HG03378 (cell line): Measurements from ENCODE around the gene OSBPL1A.
A peak's percentile ranks its signal among the peaks of the same experiment; 100 is the strongest.
"Not testable (repeated sequence)": the region's sequence is repeated elsewhere in the genome, so short reads cannot be mapped to it uniquely, and the experiment has no call there.

ENCODE experiments used
- ATAC-seq: cut with Tn5 transposase; IDR thresholded peaks from one replicate; pipeline ENCODE4 v1.9.1; 2021; ENCODE audit warnings: mild to moderate bottlenecking, moderate library complexity; ENCODE audit not compliant: unreplicated experiment

OSBPL1A gene

GRCh38 chr18:24398540-24398939 lies 916 bp upstream of the OSBPL1A start:
- ATAC-seq = no peak

- no peak for ATAC-seq
These were observed 412 bp downstream of the OSBPL1A start for GRCh38 chr18:24397131-24397693.

GRCh38 chr18:24396082-24396633 lies 1.5 kb downstream of the OSBPL1A start:
- no peak for ATAC-seq

- ATAC-seq = no peak
These were observed 2.4 kb downstream of the OSBPL1A start for GRCh38 chr18:24395049-24395795.

- no peak for ATAC-seq
These were observed 8.7 kb downstream of the OSBPL1A start for GRCh38 chr18:24388957-24389356.

- no peak for ATAC-seq
These were observed 10.9 kb downstream of the OSBPL1A start for GRCh38 chr18:24386681-24387080.

GRCh38 chr18:24381126-24381525 lies 16.5 kb downstream of the OSBPL1A start:
- no peak for ATAC-seq

GRCh38 chr18:24380163-24380747 lies 17.4 kb downstream of the OSBPL1A start:
- no peak for ATAC-seq

- ATAC-seq = no peak
These were observed 19.0 kb downstream of the OSBPL1A start for GRCh38 chr18:24378598-24378997.

GRCh38 chr18:24376531-24376930 lies 21.1 kb downstream of the OSBPL1A start:
- ATAC-seq = not testable (repeated sequence)

- no peak for ATAC-seq
These were observed 24.3 kb downstream of the OSBPL1A start for GRCh38 chr18:24373328-24373727.

GRCh38 chr18:24372279-24372872 lies 25.2 kb downstream of the OSBPL1A start:
- no peak for ATAC-seq

GRCh38 chr18:24370120-24370519 lies 27.5 kb downstream of the OSBPL1A start:
- ATAC-seq = no peak

GRCh38 chr18:24369426-24369825 lies 28.2 kb downstream of the OSBPL1A start:
- no peak for ATAC-seq

- no peak for ATAC-seq
These were observed 28.9 kb downstream of the OSBPL1A start for GRCh38 chr18:24368749-24369148.

- ATAC-seq = no peak
These were observed 31.3 kb downstream of the OSBPL1A start for GRCh38 chr18:24366328-24366727.

- ATAC-seq = no peak
These were observed 33.4 kb downstream of the OSBPL1A start for GRCh38 chr18:24364177-24364576.

- no peak for ATAC-seq
These were observed 34.9 kb downstream of the OSBPL1A start for GRCh38 chr18:24362757-24363156.

GRCh38 chr18:24359787-24360530 lies 37.7 kb downstream of the OSBPL1A start:
- ATAC-seq = peak; percentile 77

- no peak for ATAC-seq
These were observed 43.3 kb downstream of the OSBPL1A start for GRCh38 chr18:24354278-24354677.

- no peak for ATAC-seq
These were observed 51.4 kb downstream of the OSBPL1A start for GRCh38 chr18:24346254-24346653.
